Measurements from ENCODE around the gene PTGFRN. TPM values are rescaled to one million over a fixed set of nuclear protein-coding genes. Genes with fewer than 3 reads are reported as not detected.

Gene PTGFRN
- total and polyA plus RNA-seq, 4 donors: 5.4 to 12.6 (median 7.2) TPM

- TF ChIP-seq RXRA (IDR thresholded peaks at IDR 0.05) (no peak), NR2F2 (IDR thresholded peaks at IDR 0.05) (no peak), SP1 (IDR thresholded peaks at IDR 0.05) (no peak), FOXA2 (IDR thresholded peaks at IDR 0.05) (no peak), YY1 (IDR thresholded peaks at IDR 0.05) (no peak), HNF4A (conservative IDR thresholded peaks at IDR 0.05) (no peak), HNF4G (IDR thresholded peaks at IDR 0.05) (no peak), CTCF (IDR thresholded peaks at IDR 0.05; ENCODE audit: low read depth, low read length, missing input control) (no peak), ZBTB33 (IDR thresholded peaks at IDR 0.05) (no peak), MAX (IDR thresholded peaks at IDR 0.05) (no peak), RAD21 (IDR thresholded peaks at IDR 0.05) (no peak), REST (IDR thresholded peaks at IDR 0.05) (no peak), ATF3 (IDR thresholded peaks at IDR 0.05) (no peak), JUND (IDR thresholded peaks at IDR 0.05) (no peak), TAF1 (conservative IDR thresholded peaks at IDR 0.05) (no peak)
- no peak for DNase-seq (ENCODE audit: low spot score)
- H3K9ac ChIP-seq (ENCODE audit: low read depth in 1 of 2, low read length in 2 of 2): no peak overlapping the region
- H3K36me3 ChIP-seq (ENCODE audit: control insufficient read depth in 4 of 4, insufficient read depth in 3 of 4, low read depth in 1 of 4, low read length in 3 of 4): no peaks in the 10 kb centered on the region
- peaks cover 0 to 6% (median 0%) of the 10 kb centered on the region in 4 donors for H3K4me1 ChIP-seq (ENCODE audit: control insufficient read depth in 4 of 4, insufficient read depth in 4 of 4, low read length in 3 of 4)
- no peaks in the 10 kb centered on the region for H3K9me3 ChIP-seq (ENCODE audit: control insufficient read depth in 4 of 4, low read length in 3 of 4)
- H3K4me3 ChIP-seq (ENCODE audit: low read depth in 1 of 3, low read length in 3 of 3): no peak overlapping the region
- 73% methylated on average over 2 of the region's 2 CpGs for WGBS
- no peak overlapping the region for H3K27ac ChIP-seq (ENCODE audit: low read depth in 1 of 2, low read length in 2 of 2)
- H3K27me3 ChIP-seq (ENCODE audit: control insufficient read depth in 4 of 4, insufficient read depth in 4 of 4, low read length in 3 of 4): no peaks in the 10 kb centered on the region
Observed at GRCh38 chr1:116904791-116905320, 4.9 kb upstream of the PTGFRN start.

GRCh38 chr1:116906812-116907211 lies 2.9 kb upstream of the PTGFRN start:
- Histone ChIP-seq H3K27me3 (ENCODE audit: control insufficient read depth in 4 of 4, insufficient read depth in 4 of 4, low read length in 3 of 4) (no peaks in the 10 kb centered on the region), H3K27ac (ENCODE audit: low read depth in 1 of 2, low read length in 2 of 2) (no peak overlapping the region), H3K9ac (ENCODE audit: low read depth in 1 of 2, low read length in 2 of 2) (no peak overlapping the region), H3K36me3 (ENCODE audit: control insufficient read depth in 4 of 4, insufficient read depth in 3 of 4, low read depth in 1 of 4, low read length in 3 of 4) (no peaks in the 10 kb centered on the region), H3K9me3 (ENCODE audit: control insufficient read depth in 4 of 4, low read length in 3 of 4) (no peaks in the 10 kb centered on the region), H3K4me3 (ENCODE audit: low read depth in 1 of 3, low read length in 3 of 3) (no peak overlapping the region), H3K4me1 (ENCODE audit: control insufficient read depth in 4 of 4, insufficient read depth in 4 of 4, low read length in 3 of 4) (peaks cover 0 to 13% (median 7%) of the 10 kb centered on the region in 4 donors)
- no peak for TF ChIP-seq HNF4G (IDR thresholded peaks at IDR 0.05)
- no peak for TF ChIP-seq TAF1 (conservative IDR thresholded peaks at IDR 0.05)
- TF ChIP-seq FOXA1 (IDR thresholded peaks at IDR 0.05): no peak
- TF ChIP-seq HNF4A (conservative IDR thresholded peaks at IDR 0.05): no peak
- no peak for TF ChIP-seq JUND (IDR thresholded peaks at IDR 0.05)
- TF ChIP-seq SP1 (IDR thresholded peaks at IDR 0.05): no peak
- no peak for TF ChIP-seq ZBTB33 (IDR thresholded peaks at IDR 0.05)
- TF ChIP-seq RXRA (IDR thresholded peaks at IDR 0.05): no peak
- no peak for TF ChIP-seq MAX (IDR thresholded peaks at IDR 0.05)
- no peak for TF ChIP-seq YY1 (IDR thresholded peaks at IDR 0.05)
- no peak for TF ChIP-seq CTCF (IDR thresholded peaks at IDR 0.05; ENCODE audit: low read depth, low read length, missing input control)
- no peak for TF ChIP-seq NR2F2 (IDR thresholded peaks at IDR 0.05)
- TF ChIP-seq EGR1 (IDR thresholded peaks at IDR 0.05; ENCODE audit: low read depth in 2 of 2): no peak
- no peak for TF ChIP-seq FOXA2 (IDR thresholded peaks at IDR 0.05)
- no peak for DNase-seq (ENCODE audit: low spot score)
- 93% methylated on average over 3 of the region's 3 CpGs for WGBS
